Measurements from ENCODE around the gene ALG10B. TPM values are rescaled to one million over a fixed set of nuclear protein-coding genes. Genes with fewer than 3 reads are reported as not detected.
"Not testable (repeated sequence)": the region's sequence is repeated elsewhere in the genome, so short reads cannot be mapped to it uniquely, and the experiment has no call there.

Gene ALG10B
- polyA plus RNA-seq, 1 donor (not counting 4 experiments of a cell fraction or from before 2014, with no cell fraction given) = 4.5 TPM

- Histone ChIP-seq H3K36me3 (ENCODE audit: control insufficient read depth in 2 of 2, extremely low read depth in 1 of 2, insufficient read depth in 2 of 2, low read length in 2 of 2) (no peaks in the 10 kb centered on the region), H3K79me2 (ENCODE audit: control insufficient read depth, insufficient read depth, low read length) (no peaks in the 10 kb centered on the region), H4K20me1 (ENCODE audit: control insufficient read depth, extremely low read depth, insufficient read depth, low read length) (no peaks in the 10 kb centered on the region), H2AFZ (ENCODE audit: control insufficient read depth, low read length) (no peak overlapping the region), H3K9me3 (ENCODE audit: control insufficient read depth, low read depth, low read length) (no peaks in the 10 kb centered on the region), H3K9ac (ENCODE audit: control insufficient read depth, extremely low read depth, insufficient read depth, low read length) (no peak overlapping the region), H3K27ac (ENCODE audit: control insufficient read depth, insufficient read depth, low read length) (no peak overlapping the region), H3K27me3 (ENCODE audit: control insufficient read depth, extremely low read depth, insufficient read depth, low read length) (no peaks in the 10 kb centered on the region), H3K4me3 (ENCODE audit: control insufficient read depth in 2 of 3, extremely low read depth in 1 of 3, insufficient read depth in 2 of 3, low read depth in 1 of 3, low read length in 3 of 3) (no peak overlapping the region), H3K4me1 (ENCODE audit: control insufficient read depth, extremely low read depth, insufficient read depth, low read length) (no peaks in the 10 kb centered on the region), H3K4me2 (ENCODE audit: control insufficient read depth, extremely low read depth, insufficient read depth, low read depth, low read length) (no peak overlapping the region), H3K9me1 (ENCODE audit: control insufficient read depth, extremely low read depth, insufficient read depth, low read length) (no peaks in the 10 kb centered on the region)
- TF ChIP-seq EZH2 (IDR thresholded peaks at IDR 0.05; ENCODE audit: low read length) (no peak), CTCF (optimal IDR thresholded peaks at IDR 0.05 in 1 of 3, IDR thresholded peaks at IDR 0.05 in 1 of 3, conservative IDR thresholded peaks at IDR 0.05 in 1 of 3; ENCODE audit: extremely low read depth in 1 of 3, insufficient read depth in 2 of 3, low read length in 3 of 3) (no peak)
- dilution Hi-C loops (cut with MboI; ENCODE audit: extremely low pct_ligation_motif_present, low sequenced_read_pairs) = no loop called here
- FAIRE-seq (no peak), DNase-seq (ENCODE audit: low read depth, low spot score) (no peak)
These were observed 25.9 kb downstream of the ALG10B start for GRCh38 chr12:38342444-38342843.

- H3K4me3 ChIP-seq (ENCODE audit: control insufficient read depth in 2 of 3, extremely low read depth in 1 of 3, insufficient read depth in 2 of 3, low read depth in 1 of 3, low read length in 3 of 3); H3K9me3 ChIP-seq (ENCODE audit: control insufficient read depth, low read depth, low read length); DNase-seq (ENCODE audit: low read depth, low spot score); H3K4me2 ChIP-seq (ENCODE audit: control insufficient read depth, extremely low read depth, insufficient read depth, low read depth, low read length); H3K27ac ChIP-seq (ENCODE audit: control insufficient read depth, insufficient read depth, low read length); H3K4me1 ChIP-seq (ENCODE audit: control insufficient read depth, extremely low read depth, insufficient read depth, low read length); H3K27me3 ChIP-seq (ENCODE audit: control insufficient read depth, extremely low read depth, insufficient read depth, low read length); dilution Hi-C loops (cut with MboI; ENCODE audit: extremely low pct_ligation_motif_present, low sequenced_read_pairs); H3K9me1 ChIP-seq (ENCODE audit: control insufficient read depth, extremely low read depth, insufficient read depth, low read length); H3K36me3 ChIP-seq (ENCODE audit: control insufficient read depth in 2 of 2, extremely low read depth in 1 of 2, insufficient read depth in 2 of 2, low read length in 2 of 2); H3K79me2 ChIP-seq (ENCODE audit: control insufficient read depth, insufficient read depth, low read length); H4K20me1 ChIP-seq (ENCODE audit: control insufficient read depth, extremely low read depth, insufficient read depth, low read length); H2AFZ ChIP-seq (ENCODE audit: control insufficient read depth, low read length); FAIRE-seq; H3K9ac ChIP-seq (ENCODE audit: control insufficient read depth, extremely low read depth, insufficient read depth, low read length): not testable (repeated sequence)
These were observed 26.7 kb downstream of the ALG10B start for GRCh38 chr12:38343256-38343655.

- DNase-seq (ENCODE audit: low read depth, low spot score); H4K20me1 ChIP-seq (ENCODE audit: control insufficient read depth, extremely low read depth, insufficient read depth, low read length); H3K4me1 ChIP-seq (ENCODE audit: control insufficient read depth, extremely low read depth, insufficient read depth, low read length); H3K4me2 ChIP-seq (ENCODE audit: control insufficient read depth, extremely low read depth, insufficient read depth, low read depth, low read length); H3K9me1 ChIP-seq (ENCODE audit: control insufficient read depth, extremely low read depth, insufficient read depth, low read length); H3K9me3 ChIP-seq (ENCODE audit: control insufficient read depth, low read depth, low read length); H3K9ac ChIP-seq (ENCODE audit: control insufficient read depth, extremely low read depth, insufficient read depth, low read length); H3K27me3 ChIP-seq (ENCODE audit: control insufficient read depth, extremely low read depth, insufficient read depth, low read length); H3K27ac ChIP-seq (ENCODE audit: control insufficient read depth, insufficient read depth, low read length); dilution Hi-C loops (cut with MboI; ENCODE audit: extremely low pct_ligation_motif_present, low sequenced_read_pairs); H2AFZ ChIP-seq (ENCODE audit: control insufficient read depth, low read length); H3K36me3 ChIP-seq (ENCODE audit: control insufficient read depth in 2 of 2, extremely low read depth in 1 of 2, insufficient read depth in 2 of 2, low read length in 2 of 2); H3K4me3 ChIP-seq (ENCODE audit: control insufficient read depth in 2 of 3, extremely low read depth in 1 of 3, insufficient read depth in 2 of 3, low read depth in 1 of 3, low read length in 3 of 3); H3K79me2 ChIP-seq (ENCODE audit: control insufficient read depth, insufficient read depth, low read length); FAIRE-seq: not testable (repeated sequence)
These were observed 27.3 kb downstream of the ALG10B start for GRCh38 chr12:38343916-38344315.
